IPS-NIHi7 (cell line): ENCODE results near the gene KRTAP10-5.

Experiments used
- DNase-seq: peaks from one replicate; pipeline ENCODE4 v3.0.0; 2012; ENCODE audit warnings: mixed read lengths; ENCODE audit errors: extremely low spot score

Gene KRTAP10-5

GRCh38 chr21:44530221-44530902, 50.0 kb downstream of the KRTAP10-5 start:
- DNase-seq: no peak

GRCh38 chr21:44529503-44530125, 50.8 kb downstream of the KRTAP10-5 start:
- no peak for DNase-seq
